A549 treated with DMSO at 1 μM for 4 hours (cell line): ENCODE measurements around the gene NOC2L. TPM values are rescaled to one million over a fixed set of nuclear protein-coding genes. Genes with fewer than 3 reads are reported as not detected.

Source experiments
- total RNA-seq: library from RNA; stranded (reverse); fragments of 200-300 nt; extraction: Qiagen RNA extraction; gene quantifications from 5 replicates; pipeline ENCODE4 v1.2.3, GENCODE V29; 2022; ENCODE audit warnings: low read depth

Gene NOC2L
- 71.6 to 94.6 TPM (median 85.2 TPM) in 5 replicates for total RNA-seq

DNA sequence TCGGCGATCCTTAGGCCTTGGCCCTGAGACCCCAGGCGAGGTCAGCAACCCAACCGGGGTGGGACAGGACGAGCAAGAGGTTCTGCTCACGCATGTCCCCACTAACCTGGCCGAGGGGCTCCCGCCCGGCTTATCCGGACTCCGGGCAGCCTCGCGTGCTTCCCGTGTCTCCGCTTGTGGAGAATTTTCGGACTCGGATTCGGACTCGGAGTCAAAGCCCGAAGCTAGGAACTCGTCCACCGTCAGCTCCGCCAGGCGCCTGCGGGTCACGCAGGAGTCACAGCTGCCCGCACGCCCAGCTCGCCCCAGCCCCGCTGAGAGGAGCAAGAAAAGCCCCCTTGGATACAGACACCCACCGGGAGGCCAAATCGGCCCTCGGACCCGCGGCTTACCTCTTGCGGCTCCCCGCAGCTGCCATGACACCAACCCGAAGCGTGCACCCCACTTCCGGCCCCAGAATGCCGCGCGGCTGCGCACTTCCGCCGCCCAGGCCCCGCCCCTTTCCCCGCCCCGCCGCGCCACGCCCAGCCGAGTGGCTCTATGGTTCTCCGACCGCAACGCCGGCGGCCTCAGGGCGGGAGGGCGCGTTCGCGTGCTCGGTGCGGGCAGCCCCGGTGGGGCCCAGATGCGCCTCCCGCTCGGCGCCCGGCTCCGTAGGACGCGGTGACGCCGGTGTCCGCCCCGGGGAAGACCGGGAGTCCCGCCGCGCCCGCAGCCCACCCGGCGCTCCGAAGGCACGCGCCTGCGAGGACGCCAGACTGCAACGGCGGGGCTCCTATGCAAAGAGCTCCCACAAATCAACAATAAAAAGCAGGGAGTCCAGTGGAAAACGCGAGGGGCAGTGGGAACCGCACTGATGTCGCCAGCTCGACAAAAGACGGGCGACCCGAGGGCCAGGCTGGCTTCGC is at the start of gene NOC2L:
Gene NOC2L, minus strand, starts transcription at position 434 of the 908 bp plus-strand sequence. Its CDS starts 16 bp downstream, at position 418.

DNA sequence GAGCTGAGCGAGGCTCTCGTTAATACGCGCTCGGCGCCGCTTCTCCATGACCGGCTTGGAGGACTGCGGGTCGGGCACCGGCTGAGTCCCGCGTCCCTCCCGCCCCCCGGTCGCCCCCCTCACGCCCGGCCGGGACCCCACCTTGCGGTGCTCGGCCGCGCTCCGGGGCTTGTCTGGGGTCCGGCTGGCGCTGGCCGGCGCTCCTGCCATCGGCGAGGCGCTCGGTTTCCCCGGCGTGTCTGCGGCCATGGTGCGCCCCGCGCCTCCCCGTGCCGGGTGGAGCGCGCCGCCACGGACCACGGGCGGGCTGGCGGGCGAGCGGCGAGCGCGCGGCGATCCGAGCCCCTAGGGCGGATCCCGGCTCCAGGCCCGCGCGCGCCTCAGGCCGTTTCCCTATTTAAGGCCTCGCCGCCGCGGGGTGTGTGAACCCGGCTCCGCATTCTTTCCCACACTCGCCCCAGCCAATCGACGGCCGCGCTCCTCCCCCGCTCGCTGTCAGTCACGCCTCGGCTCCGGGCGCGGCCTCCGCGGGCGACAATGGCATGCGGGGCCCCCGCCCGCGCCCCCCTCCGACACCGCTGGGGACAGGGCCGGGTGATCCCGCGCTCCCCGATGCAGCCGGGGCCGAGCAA is 40.8 kb upstream of the NOC2L start, which contains the start of gene HES4:
Gene HES4, minus strand, starts transcription at position 373 of the 632 bp plus-strand sequence. Its CDS starts 124 bp downstream, at position 249.

DNA sequence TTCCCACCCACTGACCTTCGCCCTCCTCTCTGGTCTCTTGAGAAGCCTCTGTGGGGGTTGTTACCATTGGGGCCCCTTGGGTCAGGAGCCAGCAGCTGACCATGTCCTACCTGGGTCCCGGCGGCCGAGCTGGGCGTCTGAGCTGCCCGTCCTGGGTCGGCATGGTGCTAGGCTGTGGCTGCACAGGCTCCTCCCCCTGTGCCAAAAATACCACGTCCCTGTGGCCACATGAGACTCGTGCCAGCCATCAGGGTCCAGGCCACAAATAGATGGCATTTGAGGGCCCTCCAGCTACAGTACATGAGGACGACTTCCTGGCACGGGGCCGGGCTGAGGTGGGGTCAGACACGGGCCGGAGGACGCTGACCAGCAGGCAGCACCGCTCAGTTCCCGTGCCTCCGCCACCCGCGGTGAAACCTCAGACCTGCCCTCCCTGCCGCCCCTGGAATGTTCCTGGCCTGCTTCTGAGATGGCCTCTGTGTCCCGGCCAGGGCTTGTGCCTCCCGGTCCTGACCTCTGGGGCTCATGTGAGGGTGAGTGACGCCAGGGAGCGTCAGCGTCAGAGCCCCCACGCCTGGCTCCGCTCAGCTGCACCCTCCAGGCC is 23.0 kb upstream of the NOC2L start, which contains the start of gene PERM1:
Gene PERM1, minus strand, starts transcription at position 139 of the 604 bp plus-strand sequence. CDS start 1,064 bp downstream, outside the sequence.

GRCh38 chr1:966135-966703 is 7.2 kb upstream of the NOC2L start, which contains the start of gene PLEKHN1:
Gene PLEKHN1, plus strand, starts transcription at chr1:966482. Its CDS starts 50 bp downstream, at chr1:966532.

GRCh38 chr1:960363-961131 is 1.5 kb upstream of the NOC2L start, which contains the start of gene KLHL17:
Gene KLHL17, plus strand, starts transcription at chr1:960584. Its CDS starts 110 bp downstream, at chr1:960694.

GRCh38 chr1:923131-923990 is 35.7 kb downstream of the NOC2L start, which contains the start of gene SAMD11:
Gene SAMD11, plus strand, starts transcription at chr1:923923. Its CDS starts 509 bp downstream, at chr1:924432.

Other genes starting within 250 kb of the NOC2L start
- 17.3 to 36.9 TPM (median 28.0 TPM) in 5 replicates for gene SAMD11, start 35.3 kb downstream of the NOC2L start, total RNA-seq
- gene KLHL17, start 1.3 kb upstream of the NOC2L start, total RNA-seq = 7.7 to 18.6 TPM (median 16.8 TPM) in 5 replicates
- 4.4 to 7.1 TPM (median 6.1 TPM) in 5 replicates for gene PLEKHN1, start 7.2 kb upstream of the NOC2L start, total RNA-seq
- 0.09 to 0.16 TPM (median 0.15 TPM) in 5 replicates for gene PERM1, start 22.8 kb upstream of the NOC2L start, total RNA-seq
- 24.5 to 59.7 TPM (median 54.3 TPM) in 5 replicates for gene HES4, start 40.8 kb upstream of the NOC2L start, total RNA-seq
- gene ISG15, start 54.2 kb upstream of the NOC2L start, total RNA-seq = 18.0 to 26.2 TPM (median 22.7 TPM) in 5 replicates
- gene AGRN, start 60.9 kb upstream of the NOC2L start, total RNA-seq = 101 to 135 TPM (median 119 TPM) in 5 replicates
- 0.16 to 0.58 TPM (median 0.39 TPM) in 5 replicates for gene RNF223, start 115.0 kb upstream of the NOC2L start, total RNA-seq
- gene C1orf159, start 156.8 kb upstream of the NOC2L start, total RNA-seq = 11.5 to 16.4 TPM (median 12.5 TPM) in 5 replicates
- gene TTLL10, start 214.6 kb upstream of the NOC2L start, total RNA-seq = not detected in 5 replicates
- 0.23 to 0.31 TPM in 2 of 5 replicates, not detected in the others for gene TNFRSF18, start 247.3 kb upstream of the NOC2L start, total RNA-seq